H1 (cell line): Measurements from ENCODE around the gene DRC1. TPM values are rescaled to one million over a fixed set of nuclear protein-coding genes. Genes with fewer than 3 reads are reported as not detected.

ENCODE experiments used
- CTCF ChIA-PET: fragments of 300-600 bp; sonication (Branson Sonifier 250); formaldehyde crosslinking; loops from one replicate; lab custom pipeline; 2021; ENCODE audit not compliant: partially characterized antibody; lab: Charles Lee
- POLR2A ChIA-PET: fragments of 300-600 bp; sonication (Branson Sonifier 250); formaldehyde crosslinking; loops from one replicate; lab custom pipeline; 2021; ENCODE audit warnings: inconsistent platforms; ENCODE audit not compliant: partially characterized antibody; lab: Charles Lee
- DNase-seq, 2 experiments: peaks; one replicate each; pipeline versions ENCODE4 v3.0.0 to v3.0.0-alpha.2; 2010 to 2022; ENCODE audit warnings: low spot score in 2 of 2, low read depth in 1 of 2, mixed read lengths in 1 of 2
- FAIRE-seq: peaks from 2 replicates; lab custom pipeline; 2011; peaks lifted over from hg19 to GRCh38; lab: Jason Lieb, UNC
- H2AFZ ChIP-seq: 2 replicates; pipeline ENCODE4 v1.8.1; 2012; ENCODE audit warnings: low read length, inconsistent platforms
- H2AK5ac ChIP-seq: 2 replicates; pipeline ENCODE4 v1.6.1; 2013; ENCODE audit warnings: low read depth, low read length
- H2BK120ac ChIP-seq: replicated peaks from 2 replicates; pipeline ENCODE3; 2013; ENCODE audit warnings: low read depth, low read length, inconsistent platforms
- H2BK12ac ChIP-seq: 2 replicates; pipeline ENCODE4 v1.6.1; 2013; ENCODE audit warnings: low read depth, low read length
- H2BK15ac ChIP-seq: 2 replicates; pipeline ENCODE4 v1.6.1; 2013; ENCODE audit warnings: low read length
- H2BK20ac ChIP-seq: 2 replicates; pipeline ENCODE4 v1.6.1; 2013; ENCODE audit warnings: low read length
- H2BK5ac ChIP-seq: 2 replicates; pipeline ENCODE4 v1.6.1; 2013; ENCODE audit warnings: low read depth, low read length
- H3K14ac ChIP-seq: 2 replicates; pipeline ENCODE4 v1.6.1; 2013; ENCODE audit warnings: inconsistent platforms; ENCODE audit not compliant: insufficient read length
- H3K18ac ChIP-seq: 2 replicates; pipeline ENCODE4 v1.6.1; 2013; ENCODE audit warnings: low read length; ENCODE audit errors: extremely low read depth
- H3K23ac ChIP-seq: 2 replicates; pipeline ENCODE4 v1.6.1; 2013; ENCODE audit warnings: inconsistent platforms; ENCODE audit not compliant: insufficient read length
- H3K23me2 ChIP-seq: 2 replicates; pipeline ENCODE4 v1.6.1; 2013; ENCODE audit warnings: low read depth, low read length
- H3K27ac ChIP-seq: 2 replicates; pipeline ENCODE4 v1.6.1; 2011; ENCODE audit warnings: low read depth, low read length, inconsistent platforms
- H3K27me3 ChIP-seq, 4 experiments: replicated peaks in 1 of 4; 1 replicate in 1 of 4; 2 replicates in 3 of 4; pipeline versions ENCODE4 v1.6.1 to v1.8.1; 2011 to 2013; ENCODE audit warnings: low read length in 3 of 4, mild to moderate bottlenecking in 3 of 4, inconsistent platforms in 2 of 4, mixed read lengths in 2 of 4, moderate library complexity in 1 of 4; ENCODE audit not compliant: control insufficient read depth in 3 of 4, insufficient read depth in 3 of 4; ENCODE audit errors: extremely low read depth in 1 of 4
- H3K36me3 ChIP-seq, 4 experiments: 2 replicates each; pipeline versions ENCODE4 v1.6.1 to v1.8.1; 2011 to 2013; ENCODE audit warnings: mild to moderate bottlenecking in 4 of 4, low read length in 3 of 4, moderate library complexity in 2 of 4, control low read depth in 1 of 4, inconsistent platforms in 1 of 4; ENCODE audit not compliant: insufficient read depth in 4 of 4, control insufficient read depth in 2 of 4
- H3K4ac ChIP-seq: replicated peaks from 2 replicates; pipeline ENCODE3; 2013; ENCODE audit warnings: low read length, low read depth, mixed read lengths, inconsistent platforms; ENCODE audit not compliant: insufficient read length
- H3K4me1 ChIP-seq, 4 experiments: replicated peaks in 1 of 4; 1 replicate in 1 of 4; 2 replicates in 3 of 4; pipeline versions ENCODE4 v1.6.1 to v1.8.1; 2011 to 2013; ENCODE audit warnings: low read length in 3 of 4, inconsistent platforms in 2 of 4, mixed read lengths in 1 of 4; ENCODE audit not compliant: insufficient read depth in 4 of 4, control insufficient read depth in 3 of 4
- H3K4me2 ChIP-seq, 2 experiments: 2 replicates each; pipeline versions ENCODE4 v1.6.1 to v1.8.1; 2011 to 2013; ENCODE audit warnings: low read depth in 2 of 2, low read length in 2 of 2, control low read depth in 1 of 2, inconsistent platforms in 1 of 2, mild to moderate bottlenecking in 1 of 2; ENCODE audit not compliant: insufficient read depth in 1 of 2
- H3K4me3 ChIP-seq, 4 experiments: fragments of 200-600, 300-600 bp in 1 of 4; sonication (generic), shearing (Covaris generic), sonication (Bioruptor Twin) in 1 of 4; 2 replicates each; pipeline versions ENCODE4 v1.5.1 to v1.8.1; 2011 to 2016; ENCODE audit warnings: low read length in 4 of 4, low read depth in 3 of 4, control low read depth in 2 of 4, inconsistent platforms in 2 of 4, mild to moderate bottlenecking in 2 of 4, mixed read lengths in 1 of 4, moderate library complexity in 1 of 4; ENCODE audit not compliant: insufficient read depth in 2 of 4; ENCODE audit errors: extremely low read depth in 1 of 4
- H3K56ac ChIP-seq: replicated peaks from 2 replicates; pipeline ENCODE3; 2013; ENCODE audit warnings: low read depth, mild to moderate bottlenecking, mixed read lengths, low read length, inconsistent platforms; ENCODE audit not compliant: insufficient read length
- H3K79me1 ChIP-seq: 2 replicates; pipeline ENCODE4 v1.6.1; 2013; ENCODE audit warnings: low read depth, low read length, control low read depth
- H3K79me2 ChIP-seq, 2 experiments: 2 replicates each; pipeline versions ENCODE4 v1.6.1 to v1.8.1; 2012 to 2013; ENCODE audit warnings: low read length in 2 of 2, mild to moderate bottlenecking in 2 of 2, inconsistent platforms in 1 of 2; ENCODE audit not compliant: insufficient read depth in 2 of 2, control insufficient read depth in 1 of 2
- H3K9ac ChIP-seq, 4 experiments: replicated peaks in 1 of 4; 1 replicate in 1 of 4; 2 replicates in 3 of 4; pipeline versions ENCODE4 v1.6.1 to v1.8.1; 2011 to 2013; ENCODE audit warnings: low read depth in 3 of 4, low read length in 3 of 4, control low read depth in 2 of 4, mild to moderate bottlenecking in 2 of 4, moderate library complexity in 2 of 4, inconsistent platforms in 1 of 4; ENCODE audit errors: extremely low read depth in 1 of 4
- H3K9me3 ChIP-seq, 2 experiments: 2 replicates each; pipeline versions ENCODE4 v1.6.1 to v1.8.1; 2012 to 2013; ENCODE audit warnings: mild to moderate bottlenecking in 2 of 2, moderate library complexity in 2 of 2, control low read depth in 1 of 2, inconsistent platforms in 1 of 2, low read depth in 1 of 2, low read length in 1 of 2, mixed read lengths in 1 of 2; ENCODE audit not compliant: insufficient read depth in 2 of 2
- H4K20me1 ChIP-seq, 2 experiments: replicated peaks in 1 of 2; 2 replicates each; pipeline versions ENCODE3 to v1.8.1; 2011 to 2013; ENCODE audit warnings: inconsistent platforms in 2 of 2, low read length in 2 of 2, mild to moderate bottlenecking in 1 of 2; ENCODE audit not compliant: insufficient read depth in 2 of 2, control insufficient read depth in 1 of 2
- H4K5ac ChIP-seq: 2 replicates; pipeline ENCODE4 v1.6.1; 2013; ENCODE audit warnings: low read length, low read depth, mixed read lengths, inconsistent platforms; ENCODE audit not compliant: insufficient read length
- H4K8ac ChIP-seq: 2 replicates; pipeline ENCODE4 v1.8.0; 2013; ENCODE audit warnings: mild to moderate bottlenecking, moderate library complexity, low read length, inconsistent platforms; ENCODE audit not compliant: insufficient read depth; ENCODE audit errors: extremely low read depth
- H4K91ac ChIP-seq: replicated peaks from 2 replicates; pipeline ENCODE3; 2013; ENCODE audit warnings: low read length, mixed read lengths, inconsistent platforms; ENCODE audit not compliant: insufficient read length
- CHD1 ChIP-seq: IDR thresholded peaks from 2 replicates; pipeline ENCODE4 v1.6.1; 2012; ENCODE audit warnings: low read depth, low read length, improper control_type of control experiment
- CTBP2 ChIP-seq: IDR thresholded peaks from 2 replicates; pipeline ENCODE4 v1.7.0; 2011; ENCODE audit warnings: borderline replicate concordance, mild to moderate bottlenecking, moderate library complexity, mixed read lengths, low read length; ENCODE audit not compliant: insufficient read depth, insufficient read length
- EP300 ChIP-seq, 2 experiments: IDR thresholded peaks; 1 replicate in 1 of 2; 2 replicates in 1 of 2; pipeline ENCODE4 v1.6.1; 2011 to 2012; ENCODE audit warnings: low read depth in 2 of 2, low read length in 2 of 2, mild to moderate bottlenecking in 2 of 2, borderline replicate concordance in 1 of 2, inconsistent platforms in 1 of 2, moderate library complexity in 1 of 2
- FOSL1 ChIP-seq: IDR thresholded peaks from 2 replicates; pipeline ENCODE4 v1.6.1; 2011; ENCODE audit warnings: mild to moderate bottlenecking, low read depth, low read length, moderate library complexity; ENCODE audit not compliant: insufficient read depth
- JUND ChIP-seq: IDR thresholded peaks from 2 replicates; pipeline ENCODE4 v1.6.1; 2011; ENCODE audit warnings: mild to moderate bottlenecking, improper control_type of control experiment, low read length
- NANOG ChIP-seq: IDR thresholded peaks from 2 replicates; pipeline ENCODE4 v1.6.1; 2011; ENCODE audit warnings: low read length, low read depth, mild to moderate bottlenecking, inconsistent platforms; ENCODE audit not compliant: insufficient read depth, poor library complexity, severe bottlenecking
- POLR2A ChIP-seq, 2 experiments: IDR thresholded peaks; 1 replicate in 1 of 2; 2 replicates in 1 of 2; pipeline ENCODE4 v1.6.1; 2011; ENCODE audit warnings: low read depth in 2 of 2, low read length in 2 of 2, mild to moderate bottlenecking in 2 of 2; ENCODE audit errors: control extremely low read depth in 1 of 2
- POU5F1 ChIP-seq: IDR thresholded peaks from 2 replicates; pipeline ENCODE4 v1.6.1; 2011; ENCODE audit warnings: low read depth, mild to moderate bottlenecking, low read length, moderate library complexity
- RAD21 ChIP-seq, 2 experiments: IDR thresholded peaks in 1 of 2; conservative IDR thresholded peaks in 1 of 2; 2 replicates each; pipeline ENCODE4 v1.6.1; 2011; ENCODE audit warnings: low read depth in 2 of 2, low read length in 2 of 2, improper control_type of control experiment in 1 of 2, inconsistent platforms in 1 of 2, mild to moderate bottlenecking in 1 of 2, moderate library complexity in 1 of 2
- RBBP5 ChIP-seq: IDR thresholded peaks from 2 replicates; pipeline ENCODE4 v1.7.1; 2012; ENCODE audit warnings: low read depth, mild to moderate bottlenecking, inconsistent platforms, low read length, moderate library complexity, borderline replicate concordance
- TAF1 ChIP-seq: IDR thresholded peaks from 2 replicates; pipeline ENCODE4 v1.6.1; 2011; ENCODE audit warnings: mild to moderate bottlenecking, low read depth, low read length
- YY1 ChIP-seq: IDR thresholded peaks from 2 replicates; pipeline ENCODE4 v1.6.1; 2011; ENCODE audit warnings: low read depth, mild to moderate bottlenecking, low read length
- WGBS, 2 experiments: shearing (Covaris generic) in 1 of 2; methylation state at CpG; one replicate each; pipeline versions ENCODE4 v1.1.6 to v1.1.7; 2013 to 2015; ENCODE audit warnings: low lambda C conversion rate in 2 of 2, mixed read lengths in 2 of 2, inconsistent platforms in 1 of 2, low coverage in 1 of 2, missing lambda C conversion rate in 1 of 2; ENCODE audit not compliant: insufficient replicate concordance in 2 of 2, insufficient coverage in 1 of 2, insufficient read length in 1 of 2; ENCODE audit errors: extremely low coverage in 1 of 2, missing lambda C conversion rate in 1 of 2; 5-methylcytosine and 5-hydroxymethylcytosine counted together
- polyA plus RNA-seq, 7 experiments: library from polyadenylated mRNA; depleted of rRNA in 3 of 7; stranded (reverse) in 5 of 7; unstranded in 2 of 7; fragments of >200 nt in 5 of 7; fragments of 200-250 nt in 2 of 7; gene quantifications; 1 replicate in 5 of 7; 2 replicates in 1 of 7; 4 replicates in 1 of 7; pipeline versions ENCODE4 v1.2.1 to v1.2.3, GENCODE V29; 2011 to 2013; ENCODE audit warnings: missing spikeins in 2 of 7, mixed read lengths in 2 of 7
- total RNA-seq: library from RNA; stranded (reverse); fragmentation: NEBNext Ultra II Directional; extraction: Animal tissue kit (Norgen Biotek cat#: 25700); gene quantifications from 2 replicates; pipeline ENCODE4 v1.2.1, GENCODE V29; 2021

DRC1 gene
- total and polyA plus RNA-seq, 2 of the 8 experiments (the other 6 are each of a cell fraction or from before 2014, with no cell fraction given): 0.08 TPM; not detected in 1

DNA sequence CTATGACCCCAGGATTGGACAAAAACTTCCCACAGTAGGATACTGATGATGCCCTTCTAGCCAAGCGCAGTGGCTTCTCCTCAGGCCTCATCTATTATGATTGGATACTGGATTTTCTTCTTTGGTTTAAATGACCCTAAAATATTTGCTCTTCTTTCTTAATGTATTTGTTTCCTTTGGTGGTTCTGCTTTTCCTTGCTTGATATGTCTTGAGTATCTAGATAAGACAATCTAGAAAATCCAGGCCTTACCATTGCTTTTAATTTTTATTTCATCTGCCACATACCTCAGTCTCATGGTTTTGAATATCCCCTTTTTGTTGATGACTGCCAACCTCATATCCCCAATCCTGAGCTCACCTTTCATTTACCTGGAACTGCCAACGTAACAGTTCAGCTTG is 40.6 kb downstream of the DRC1 start:
- Histone ChIP-seq H3K4me3 (no peak overlapping the region), H3K56ac (no peak overlapping the region), H3K23me2 (no peaks in the 10 kb centered on the region), H3K23ac (no peak overlapping the region), H2BK12ac (no peak overlapping the region), H3K27ac (no peak overlapping the region), H3K9ac (no peak overlapping the region), H2BK15ac (no peak overlapping the region), H4K5ac (no peak overlapping the region), H3K4ac (no peak overlapping the region), H2AK5ac (no peak overlapping the region), H2AFZ (no peak overlapping the region), H3K4me1 (no peaks in the 10 kb centered on the region), H4K20me1 (no peaks in the 10 kb centered on the region), H4K91ac (no peak overlapping the region), H3K27me3 (no peaks in the 10 kb centered on the region), H3K4me2 (no peak overlapping the region), H4K8ac (no peak overlapping the region), H2BK20ac (no peak overlapping the region), H3K79me2 (no peaks in the 10 kb centered on the region), H2BK5ac (no peak overlapping the region), H3K14ac (no peak overlapping the region), H3K18ac (no peak overlapping the region), H2BK120ac (no peak overlapping the region), H3K9me3 (no peaks in the 10 kb centered on the region), H3K36me3 (no peaks in the 10 kb centered on the region), H3K79me1 (no peaks in the 10 kb centered on the region)
- DNase-seq (no peak), FAIRE-seq (no peak)
- POLR2A ChIA-PET: no interaction called here
- 94% methylated on average over 2 of the region's 2 CpGs; no CpG with 5 or more reads in 1 of the 2 experiments for WGBS, 2 experiments
- CTCF ChIA-PET: interaction anchor here (0.7 to 1.3 kb wide), 4 partner anchors 10 to 24 kb away, joined by 4 to 7 read pairs (median 5); no protein-coding TSS in a partner anchor
- TF ChIP-seq NANOG (no peak), EP300 (IDR thresholded peaks at IDR 0.05; ENCODE audit: borderline replicate concordance in 1 of 2, low read depth in 2 of 2, low read length in 2 of 2) (no peak), POU5F1 (no peak), FOSL1 (no peak), CHD1 (no peak), POLR2A (IDR thresholded peaks at IDR 0.05; ENCODE audit: control extremely low read depth in 1 of 2, low read depth in 2 of 2, low read length in 2 of 2) (no peak), YY1 (no peak), RBBP5 (no peak), CTBP2 (no peak), JUND (no peak), TAF1 (no peak), RAD21 (IDR thresholded peaks at IDR 0.05 in 1 of 2, conservative IDR thresholded peaks at IDR 0.05 in 1 of 2; ENCODE audit: low read depth in 2 of 2, low read length in 2 of 2) (no peak)
